Pancreas (tissue), 10 donors: ENCODE measurements around the gene ODF4. TPM values are rescaled to one million over a fixed set of nuclear protein-coding genes. Genes with fewer than 3 reads are reported as not detected.

Experiments used
- ATAC-seq, 4 donors: fragments of 200-7000 bp; cut with Tn5 transposase; one replicate each; pipeline versions ENCODE4 v1.8.0 to v1.9.1; 2020; ENCODE audit warnings: mild to moderate bottlenecking in 4 of 4, moderate library complexity in 4 of 4
- DNase-seq, 6 donors: peaks; one replicate each; pipeline ENCODE4 v3.0.0-alpha.2; 2020
- FAIRE-seq: peaks from 2 replicates; lab custom pipeline; 2012; peaks lifted over from hg19 to GRCh38; lab: Jason Lieb, UNC
- H3K27ac ChIP-seq, 4 donors: fragments of 200-600 bp; sonication (generic); 1 replicate in 3 of 4; 2 replicates in 1 of 4; pipeline versions ENCODE4 v1.5.0 to v1.8.0; 2020
- H3K27me3 ChIP-seq, 4 donors: fragments of 200-600 bp; one replicate each; pipeline ENCODE4 v1.8.0; 2021
- H3K36me3 ChIP-seq, 3 donors: fragments of 200-600 bp; sonication (generic) in 1 of 3; one replicate each; pipeline versions ENCODE4 v1.5.0 to v1.8.0; 2020 to 2021
- H3K4me1 ChIP-seq, 3 donors: fragments of 200-600 bp; one replicate each; pipeline ENCODE4 v1.8.0; 2021
- H3K4me3 ChIP-seq, 4 donors: fragments of 200-600 bp; sonication (generic) in 2 of 4; one replicate each; pipeline versions ENCODE4 v1.5.0 to v1.8.0; 2020 to 2021
- H3K9me3 ChIP-seq, 4 donors: fragments of 200-600 bp; one replicate each; pipeline ENCODE4 v1.8.0; 2021
- WGBS, 2 donors: extraction: QIAGEN DNeasy Blood & Tissue Kit; methylation state at CpG; one replicate each; pipeline ENCODE4 v1.1.7; 2013; 5-methylcytosine and 5-hydroxymethylcytosine counted together
- intact Hi-C, 3 donors: fragments of 100-400 bp; cut with DNase I; formaldehyde crosslinking; loops; one replicate each; pipeline versions ENCODE4 v1.11.1 to v1.14.2; 2022
- polyA plus RNA-seq, 2 donors: library from polyadenylated mRNA; stranded (reverse); fragments of 200-250 nt; gene quantifications; one replicate each; pipeline ENCODE4 v1.2.3, GENCODE V29; 2013
- total RNA-seq, 6 donors: library from RNA; stranded (reverse); fragmentation: NEBNext Ultra II Directional in 4 of 6; extraction: Animal tissue kit (Norgen Biotek cat#: 25700) in 4 of 6; gene quantifications; one replicate each; pipeline versions ENCODE4 v1.2.1 to v1.2.4, GENCODE V29; 2021 to 2023
- TF ChIP-seq, protein P1 (sequence below), 4 donors: fragments of 200-600 bp; sonication (generic) in 3 of 4; IDR thresholded peaks; one replicate each; pipeline versions ENCODE4 v1.5.0 to v1.8.0; 2021; ENCODE audit warnings: antibody characterized with exemption in 4 of 4
- donor health status: healthy with polysubstance abuse.
- donor health status: DM: no; HTN: no; CAD: no; lungs with moderate emphysema.
- donor health status: DM: no; HTN: no; CAD: no.
- donor health status: control.
- donor health status: control.
- donor health status: Bipolar disorder and iron deficiency.
- donor health status: DM: yes; HTN: yes; CAD: no.
- donor health status: DM: no; HTN: no; CAD: no.
- donor health status: DM: no; HTN: no; CAD: no.
- donor health status: DM: yes; HTN: yes; CAD: no.

Gene ODF4
- total and polyA plus RNA-seq, 8 donors = not detected

DNA sequence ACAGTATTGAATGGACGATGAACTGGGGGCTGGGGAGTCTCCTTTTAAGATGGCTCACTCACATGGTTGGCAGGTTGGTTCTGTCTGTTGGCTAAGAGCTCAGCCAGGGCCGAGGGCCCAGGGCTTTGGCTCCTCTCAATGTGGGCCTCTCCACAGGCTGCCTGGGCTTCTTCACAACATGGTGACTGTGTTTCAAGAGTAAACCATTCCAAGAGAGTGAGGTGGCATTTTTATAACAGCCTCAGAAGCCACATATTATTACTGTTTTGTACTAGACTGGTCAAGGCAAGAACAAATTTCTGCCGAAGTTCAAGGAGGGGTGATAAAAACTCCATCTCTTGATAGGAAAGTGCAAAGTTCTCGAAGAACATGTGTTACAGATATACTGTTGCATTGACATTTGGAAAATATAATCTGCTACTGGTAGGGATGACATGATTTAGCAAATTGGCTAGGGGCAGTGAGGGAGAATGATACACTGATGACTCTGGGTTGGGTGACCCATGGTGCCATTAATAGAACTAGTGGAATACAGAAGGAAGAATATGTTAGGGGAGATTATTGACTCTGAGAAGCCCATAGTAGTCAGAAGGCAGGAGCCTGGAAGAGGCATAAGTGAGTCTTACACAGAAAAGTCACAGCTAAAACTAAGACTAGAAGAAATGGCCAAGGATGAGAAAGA lies 23.2 kb downstream of the ODF4 start:
- Histone ChIP-seq H3K36me3 (no peaks in the 10 kb centered on the region), H3K27ac (no peak overlapping the region), H3K4me3 (no peak overlapping the region), H3K9me3 (no peaks in the 10 kb centered on the region), H3K27me3 (no peaks in the 10 kb centered on the region), H3K4me1 (no peaks in the 10 kb centered on the region)
- ATAC-seq (no peak), DNase-seq (no peak), FAIRE-seq (no peak)
- WGBS, 2 donors = 81 to 86% methylated on average over 4 of the region's 4 CpGs
- intact Hi-C loops = no loop called here
- TF ChIP-seq, protein P1, sequence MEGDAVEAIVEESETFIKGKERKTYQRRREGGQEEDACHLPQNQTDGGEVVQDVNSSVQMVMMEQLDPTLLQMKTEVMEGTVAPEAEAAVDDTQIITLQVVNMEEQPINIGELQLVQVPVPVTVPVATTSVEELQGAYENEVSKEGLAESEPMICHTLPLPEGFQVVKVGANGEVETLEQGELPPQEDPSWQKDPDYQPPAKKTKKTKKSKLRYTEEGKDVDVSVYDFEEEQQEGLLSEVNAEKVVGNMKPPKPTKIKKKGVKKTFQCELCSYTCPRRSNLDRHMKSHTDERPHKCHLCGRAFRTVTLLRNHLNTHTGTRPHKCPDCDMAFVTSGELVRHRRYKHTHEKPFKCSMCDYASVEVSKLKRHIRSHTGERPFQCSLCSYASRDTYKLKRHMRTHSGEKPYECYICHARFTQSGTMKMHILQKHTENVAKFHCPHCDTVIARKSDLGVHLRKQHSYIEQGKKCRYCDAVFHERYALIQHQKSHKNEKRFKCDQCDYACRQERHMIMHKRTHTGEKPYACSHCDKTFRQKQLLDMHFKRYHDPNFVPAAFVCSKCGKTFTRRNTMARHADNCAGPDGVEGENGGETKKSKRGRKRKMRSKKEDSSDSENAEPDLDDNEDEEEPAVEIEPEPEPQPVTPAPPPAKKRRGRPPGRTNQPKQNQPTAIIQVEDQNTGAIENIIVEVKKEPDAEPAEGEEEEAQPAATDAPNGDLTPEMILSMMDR (IDR thresholded peaks at IDR 0.05) = no peak

DNA sequence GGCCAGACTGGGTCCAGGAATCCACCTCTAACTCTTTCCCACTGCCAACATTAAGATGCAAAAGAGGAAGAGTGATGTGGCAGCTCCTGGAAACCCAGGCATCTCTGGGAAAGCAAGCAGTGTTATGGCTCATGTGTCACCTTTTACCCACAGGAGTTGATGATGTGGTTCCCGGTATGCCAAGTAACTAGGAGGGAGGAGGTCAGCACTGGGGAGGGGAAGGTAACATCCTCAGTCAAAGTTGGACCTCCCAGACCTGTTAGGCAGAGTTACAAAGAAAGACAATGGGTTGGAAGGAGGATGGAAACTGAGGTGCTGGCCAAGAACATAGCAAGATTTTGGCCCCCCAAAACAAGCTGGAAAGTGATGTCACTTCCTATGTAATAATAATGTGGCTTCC lies 25.5 kb downstream of the ODF4 start:
- H3K27ac ChIP-seq = no peak overlapping the region
- DNase-seq = no peak
- no peaks in the 10 kb centered on the region for H3K27me3 ChIP-seq
- ATAC-seq = no peak
- H3K4me1 ChIP-seq = no peaks in the 10 kb centered on the region
- no peak for FAIRE-seq
- no peaks in the 10 kb centered on the region for H3K9me3 ChIP-seq
- intact Hi-C loops = no loop called here
- TF ChIP-seq, protein P1 (IDR thresholded peaks at IDR 0.05) = no peak
- peaks cover 0 to 13% (median 6%) of the 10 kb centered on the region in 3 donors for H3K36me3 ChIP-seq
- H3K4me3 ChIP-seq = no peak overlapping the region
- WGBS, 2 donors = 82 to 83% methylated on average over 1 of the region's 1 CpG

DNA sequence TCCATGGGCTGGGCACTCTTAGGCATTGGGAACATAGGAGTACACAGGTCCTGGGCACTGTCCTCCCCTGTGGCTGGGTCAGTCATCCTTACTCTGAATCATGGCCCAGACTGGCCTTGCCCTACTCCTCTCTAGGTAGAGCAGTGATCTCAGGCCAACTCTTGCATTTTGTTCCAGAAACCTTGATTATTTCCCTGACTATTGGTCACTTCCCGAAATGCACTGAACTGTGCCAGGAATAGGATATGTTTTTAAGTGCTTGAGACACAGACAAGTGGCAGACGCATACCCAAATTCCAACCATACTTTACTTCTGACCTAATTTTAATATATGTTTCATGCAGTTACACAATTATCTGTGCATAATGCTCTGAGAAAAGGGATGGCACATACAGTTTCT lies 26.6 kb downstream of the ODF4 start:
- TF ChIP-seq, protein P1 (IDR thresholded peaks at IDR 0.05) = no peak

DNA sequence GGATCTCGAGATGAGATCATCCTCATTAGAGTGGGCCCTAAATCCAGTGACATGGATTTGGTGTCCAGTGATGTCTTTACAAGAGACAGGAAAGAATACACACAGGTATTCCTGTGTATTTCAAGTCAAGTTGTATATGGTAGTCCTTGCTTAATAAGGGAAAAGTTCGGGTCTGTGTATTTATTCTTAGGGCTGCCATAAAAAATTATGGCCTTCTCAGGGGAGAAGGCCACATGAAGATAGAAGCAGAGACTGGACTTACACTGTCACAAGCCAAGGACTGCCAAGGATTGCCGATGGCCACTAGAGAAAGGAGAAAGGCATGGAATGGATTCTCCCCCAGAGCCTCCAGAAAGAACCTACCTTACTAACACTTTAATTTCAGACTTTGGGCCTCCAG lies 28.6 kb downstream of the ODF4 start:
- H3K36me3 ChIP-seq = peaks cover 0 to 14% (median 6%) of the 10 kb centered on the region in 3 donors
- no peak for DNase-seq
- TF ChIP-seq, protein P1 (IDR thresholded peaks at IDR 0.05) = no peak

More for the DNA sequence above, 26.6 kb downstream of the ODF4 start:
- WGBS, 2 donors = 78 to 82% methylated on average over 2 of the region's 2 CpGs
- no peaks in the 10 kb centered on the region for H3K27me3 ChIP-seq
- H3K27ac ChIP-seq = no peak overlapping the region
- H3K9me3 ChIP-seq = no peaks in the 10 kb centered on the region
- FAIRE-seq (no peak), ATAC-seq (no peak), DNase-seq (no peak)
- peaks cover 0 to 14% (median 6%) of the 10 kb centered on the region in 3 donors for H3K36me3 ChIP-seq
- intact Hi-C loops = no loop called here
- no peaks in the 10 kb centered on the region for H3K4me1 ChIP-seq
- no peak overlapping the region for H3K4me3 ChIP-seq

DNA sequence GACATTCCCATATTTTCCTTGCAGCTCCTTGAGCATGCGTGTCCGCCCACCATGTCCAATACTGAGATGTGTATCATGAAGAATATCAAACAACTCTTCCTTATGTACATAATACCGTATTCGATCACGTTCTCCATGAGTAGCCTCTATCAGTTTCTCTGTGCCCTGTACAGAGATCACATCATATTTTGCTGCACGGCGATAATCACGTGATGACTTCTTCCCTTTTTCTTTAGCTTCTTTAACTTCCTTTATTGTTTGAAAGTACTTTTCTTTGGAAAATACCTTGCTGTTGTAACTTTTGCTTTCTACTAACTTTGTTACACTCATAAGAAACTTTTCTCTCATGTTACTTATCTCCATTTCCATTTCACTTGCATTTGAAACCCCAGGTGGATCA lies 30.3 kb downstream of the ODF4 start:
- H3K9me3 ChIP-seq = no peaks in the 10 kb centered on the region
- H3K4me1 ChIP-seq = no peaks in the 10 kb centered on the region
- DNase-seq = no peak
- FAIRE-seq = no peak
- no peak overlapping the region for H3K4me3 ChIP-seq
- no peak overlapping the region for H3K27ac ChIP-seq
- no peaks in the 10 kb centered on the region for H3K27me3 ChIP-seq
- TF ChIP-seq, protein P1 (IDR thresholded peaks at IDR 0.05) = no peak
- 90 to 91% methylated on average over 8 of the region's 8 CpGs for WGBS, 2 donors
- no peak for ATAC-seq
- peaks cover 0 to 14% (median 6%) of the 10 kb centered on the region in 3 donors for H3K36me3 ChIP-seq
- intact Hi-C loops = no loop called here

More for the DNA sequence above, 28.6 kb downstream of the ODF4 start:
- no peaks in the 10 kb centered on the region for H3K27me3 ChIP-seq
- H3K4me3 ChIP-seq = no peak overlapping the region
- H3K9me3 ChIP-seq = no peaks in the 10 kb centered on the region
- no peaks in the 10 kb centered on the region for H3K4me1 ChIP-seq
- intact Hi-C loops = no loop called here
- whole genome bisulfite sequencing, 2 donors = 94 to 96% methylated on average over 3 of the region's 3 CpGs
- H3K27ac ChIP-seq = no peak overlapping the region
- no peak for FAIRE-seq
- no peak for ATAC-seq
